LNCAP (cell line): ENCODE data around the gene IFI27.
A peak's percentile ranks its signal among the peaks of the same experiment; 100 is the strongest.

Experiments
- CTCF ChIP-seq: fragments of 450-650 bp; IDR thresholded peaks from 2 replicates; pipeline ENCODE4 v1.5.1; 2017; ENCODE audit warnings: mild to moderate bottlenecking

IFI27 gene

GRCh38 chr14:94136575-94137331 is 26.2 kb downstream of the IFI27 start:
- peak; percentile 96 for TF ChIP-seq CTCF

GRCh38 chr14:94138251-94138650 is 27.7 kb downstream of the IFI27 start:
- no peak for TF ChIP-seq CTCF

GRCh38 chr14:94139006-94139405 is 28.5 kb downstream of the IFI27 start:
- no peak for TF ChIP-seq CTCF

- TF ChIP-seq CTCF: no peak
These were observed 28.9 kb downstream of the IFI27 start for GRCh38 chr14:94139421-94139820.

- no peak for TF ChIP-seq CTCF
These were observed 31.7 kb downstream of the IFI27 start for GRCh38 chr14:94142247-94142646.

GRCh38 chr14:94142836-94143235 is 32.3 kb downstream of the IFI27 start:
- no peak for TF ChIP-seq CTCF

- TF ChIP-seq CTCF: no peak; the same call in 1 of the 2 replicates
These were observed 32.7 kb downstream of the IFI27 start for GRCh38 chr14:94143239-94143638.

- TF ChIP-seq CTCF: no peak
These were observed 33.2 kb downstream of the IFI27 start for GRCh38 chr14:94143711-94144110.
